Mucosa of descending colon (tissue), 3 donors: ENCODE data around the gene ZFP69. TPM values are rescaled to one million over a fixed set of nuclear protein-coding genes. Genes with fewer than 3 reads are reported as not detected.

Source experiments
- ATAC-seq: fragments of 200-7000 bp; cut with Tn5 transposase; one replicate; pipeline ENCODE4 v1.9.1; 2020; ENCODE audit warnings: mild to moderate bottlenecking, moderate library complexity
- DNase-seq, 3 donors: peaks; one replicate each; pipeline ENCODE4 v3.0.0-alpha.2; 2020
- H3K36me3 ChIP-seq: fragments of 200-600 bp; one replicate; pipeline ENCODE4 v1.8.0; 2021; ENCODE audit warnings: low read depth, mild to moderate bottlenecking
- H3K4me1 ChIP-seq: fragments of 200-600 bp; one replicate; pipeline ENCODE4 v1.8.0; 2021; ENCODE audit warnings: low read depth, mild to moderate bottlenecking
- H3K4me3 ChIP-seq: fragments of 200-600 bp; one replicate; pipeline ENCODE4 v1.8.0; 2021; ENCODE audit warnings: mild to moderate bottlenecking
- H3K9me3 ChIP-seq: fragments of 200-600 bp; one replicate; pipeline ENCODE4 v1.8.0; 2021; ENCODE audit warnings: mild to moderate bottlenecking
- intact Hi-C, 2 donors: fragments of 100-400 bp; cut with DNase I in 1 of 2; cut with micrococcal nuclease in 1 of 2; formaldehyde crosslinking; loops; one replicate each; pipeline versions ENCODE4 v1.11.0 to v1.11.1; 2022; cut with DNase I, micrococcal nuclease
- long read RNA-seq, 2 donors: library from polyadenylated mRNA; unstranded; transcript quantifications; one replicate each; pipeline ENCODE4 v2.0.0, GENCODE V29; 2019 to 2021
- total RNA-seq, 3 donors: library from RNA; stranded (reverse); fragmentation: NEBNext Ultra II Directional in 2 of 3; extraction: Animal tissue kit (Norgen Biotek cat#: 25700) in 2 of 3; gene quantifications; one replicate each; pipeline versions ENCODE4 v1.2.1 to v1.2.4, GENCODE V29; 2021 to 2023
- TF ChIP-seq, protein P1 (sequence below): fragments of 200-600 bp; IDR thresholded peaks from one replicate; pipeline ENCODE4 v1.8.0; 2022; ENCODE audit warnings: antibody characterized with exemption, mild to moderate bottlenecking
- donor health status: DM: no; HTN: no; CAD: no; lungs with moderate emphysema.
- donor health status: DM: no; HTN: no; CAD: no.
- donor health status: DM: no; HTN: yes; CAD: no.

ZFP69 gene
- 1 to 10 TPM; 2.7 to 4.6 (median 2.8) TPM for total RNA-seq
- long read RNA-seq, donor 1, partial matches to known transcripts = 1 of 10 reads
- long read RNA-seq, donor 1, other reads (novel, unspliced or antisense) = 6 of 10 reads
- long read RNA-seq, donor 2 = 0 reads

DNA sequence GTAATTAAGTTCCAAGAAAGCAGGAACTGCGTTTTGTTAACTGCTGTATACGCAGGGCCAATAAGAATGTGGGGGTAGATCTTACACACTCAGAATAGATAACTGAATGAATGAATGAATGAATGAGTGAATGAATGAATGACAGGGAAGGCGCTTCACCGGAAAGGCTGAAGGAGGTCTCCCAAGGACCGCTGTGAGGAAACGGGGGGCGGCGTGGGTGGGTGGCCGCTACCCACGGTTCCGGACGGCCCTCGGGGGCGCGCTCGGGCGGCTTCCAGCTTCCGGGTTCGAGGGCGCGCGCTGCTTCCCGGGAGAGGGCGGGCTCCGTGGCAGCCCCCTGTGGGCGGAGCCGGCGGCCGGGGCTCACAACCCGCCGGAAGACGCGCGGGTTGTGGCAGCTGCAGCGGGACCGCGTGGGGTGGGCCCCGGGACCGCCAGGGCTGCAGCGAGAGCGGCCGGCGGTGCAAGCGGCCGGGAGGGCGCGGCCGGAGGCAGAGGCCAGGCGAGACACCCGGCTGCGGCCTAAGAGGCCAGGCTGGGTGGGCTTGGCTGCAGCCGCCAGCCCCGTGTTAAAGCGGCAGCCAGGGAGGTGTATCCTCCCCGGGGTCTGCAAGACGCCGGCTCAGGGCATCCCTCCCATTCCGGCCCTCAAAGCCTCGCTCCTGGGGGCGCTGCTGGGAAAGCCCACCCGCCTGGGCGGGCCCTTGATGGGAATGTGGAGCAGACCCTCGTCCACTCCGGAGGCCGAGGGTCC, at the start of gene ZFP69:
TSS of gene ZFP69 (plus strand) at position 367 of the 754 bp plus-strand sequence. CDS start 2,072 bp downstream, outside the sequence.
- intact Hi-C loops = no loop called here
- Histone ChIP-seq H3K9me3 (peaks cover 15% of the 10 kb centered on the region), H3K4me1 (peaks cover 6% of the 10 kb centered on the region), H3K4me3 (peak within 1 kb of the TSS; percentile 80), H3K36me3 (no peaks in the 10 kb centered on the region)
- ATAC-seq (peak; percentile 97), DNase-seq (peak; percentile 81 to 87 (median 86))
- TF ChIP-seq, protein P1, sequence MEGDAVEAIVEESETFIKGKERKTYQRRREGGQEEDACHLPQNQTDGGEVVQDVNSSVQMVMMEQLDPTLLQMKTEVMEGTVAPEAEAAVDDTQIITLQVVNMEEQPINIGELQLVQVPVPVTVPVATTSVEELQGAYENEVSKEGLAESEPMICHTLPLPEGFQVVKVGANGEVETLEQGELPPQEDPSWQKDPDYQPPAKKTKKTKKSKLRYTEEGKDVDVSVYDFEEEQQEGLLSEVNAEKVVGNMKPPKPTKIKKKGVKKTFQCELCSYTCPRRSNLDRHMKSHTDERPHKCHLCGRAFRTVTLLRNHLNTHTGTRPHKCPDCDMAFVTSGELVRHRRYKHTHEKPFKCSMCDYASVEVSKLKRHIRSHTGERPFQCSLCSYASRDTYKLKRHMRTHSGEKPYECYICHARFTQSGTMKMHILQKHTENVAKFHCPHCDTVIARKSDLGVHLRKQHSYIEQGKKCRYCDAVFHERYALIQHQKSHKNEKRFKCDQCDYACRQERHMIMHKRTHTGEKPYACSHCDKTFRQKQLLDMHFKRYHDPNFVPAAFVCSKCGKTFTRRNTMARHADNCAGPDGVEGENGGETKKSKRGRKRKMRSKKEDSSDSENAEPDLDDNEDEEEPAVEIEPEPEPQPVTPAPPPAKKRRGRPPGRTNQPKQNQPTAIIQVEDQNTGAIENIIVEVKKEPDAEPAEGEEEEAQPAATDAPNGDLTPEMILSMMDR = no peak

DNA sequence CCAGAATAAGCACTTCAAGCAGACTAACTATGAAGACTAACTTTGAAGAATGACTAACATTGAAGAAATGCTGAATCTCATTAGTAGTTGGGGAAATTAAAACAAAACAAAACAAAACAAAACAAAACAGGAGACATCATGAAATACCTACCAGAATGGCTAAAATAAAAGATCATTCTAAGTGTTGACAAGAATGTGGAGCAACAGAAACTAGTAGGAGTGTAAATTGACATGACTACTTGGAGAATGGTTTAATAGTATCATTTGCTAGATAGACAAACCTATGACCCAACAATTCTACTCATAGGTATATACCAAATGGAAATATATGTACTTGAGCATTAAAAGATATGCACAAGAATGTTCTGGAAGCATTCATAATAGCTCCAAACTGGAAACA, 45.7 kb upstream of the ZFP69 start:
- no peaks in the 10 kb centered on the region for H3K4me1 ChIP-seq
- H3K36me3 ChIP-seq = no peaks in the 10 kb centered on the region
- DNase-seq (no peak), ATAC-seq (no peak)
- intact Hi-C loops = no loop called here
- TF ChIP-seq, protein P1 = no peak
- H3K9me3 ChIP-seq = no peaks in the 10 kb centered on the region
- no peak overlapping the region for H3K4me3 ChIP-seq

DNA sequence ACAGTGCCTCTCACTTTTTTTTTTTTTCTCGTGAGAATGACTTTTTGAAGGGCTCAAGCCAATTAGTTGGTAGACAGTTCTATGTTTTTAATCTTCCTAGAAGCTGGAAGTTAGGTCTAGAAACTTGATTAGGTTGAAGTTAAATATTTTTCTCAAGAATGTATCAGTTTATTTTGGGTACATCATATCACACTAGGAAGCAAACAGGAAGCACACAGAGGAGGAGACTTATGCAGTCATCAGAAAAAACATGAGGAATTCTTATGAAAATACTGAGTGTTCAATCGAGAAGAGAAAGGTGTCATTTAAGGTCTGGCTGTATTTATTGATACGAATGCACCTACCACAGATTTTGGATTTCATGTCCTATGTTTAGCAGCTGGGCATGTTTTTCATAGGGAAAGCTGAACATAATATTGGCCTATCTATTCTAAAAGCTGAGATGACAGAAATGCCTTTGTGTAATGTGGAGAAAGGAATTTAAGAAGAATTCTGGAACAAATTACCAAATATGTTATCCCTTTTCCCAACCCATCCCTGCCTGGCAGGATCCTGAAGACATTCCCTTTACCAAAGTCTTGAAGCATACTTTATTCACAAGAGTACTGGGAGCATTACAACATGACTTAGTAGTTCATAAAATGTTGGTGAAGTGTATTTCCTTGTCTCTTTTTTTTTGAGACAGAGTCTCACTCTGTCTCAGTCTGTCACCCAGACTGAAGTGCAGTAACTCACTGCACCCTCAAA, 44.3 kb upstream of the ZFP69 start:
- DNase-seq (no peak), ATAC-seq (no peak)
- TF ChIP-seq, protein P1 = no peak
- Histone ChIP-seq H3K36me3 (no peaks in the 10 kb centered on the region), H3K4me3 (no peak overlapping the region), H3K9me3 (no peaks in the 10 kb centered on the region), H3K4me1 (no peaks in the 10 kb centered on the region)
- intact Hi-C loops = no loop called here

DNA sequence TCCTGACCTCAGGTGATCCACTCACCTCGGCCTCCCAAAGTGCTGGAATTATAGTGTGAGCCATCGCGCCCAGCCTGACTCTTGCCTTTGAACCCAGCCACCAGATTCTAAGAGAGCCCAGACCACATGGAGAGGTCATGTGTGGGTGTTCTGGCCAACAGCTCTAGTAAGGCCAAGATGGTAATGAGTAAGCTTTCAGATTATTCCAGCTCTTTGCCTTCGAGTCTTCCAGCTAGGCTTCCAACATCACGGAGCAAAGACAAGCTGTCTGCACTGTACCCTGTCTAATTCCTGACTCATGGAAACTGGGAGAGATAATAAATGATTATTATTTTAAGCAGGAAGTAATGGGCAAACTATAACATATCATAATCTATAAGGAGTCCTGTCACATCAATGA, 41.6 kb upstream of the ZFP69 start:
- Histone ChIP-seq H3K4me3 (no peak overlapping the region), H3K9me3 (no peaks in the 10 kb centered on the region), H3K4me1 (no peaks in the 10 kb centered on the region), H3K36me3 (no peaks in the 10 kb centered on the region)
- ATAC-seq (no peak), DNase-seq (no peak)
- intact Hi-C loops = no loop called here
- TF ChIP-seq, protein P1 = no peak

DNA sequence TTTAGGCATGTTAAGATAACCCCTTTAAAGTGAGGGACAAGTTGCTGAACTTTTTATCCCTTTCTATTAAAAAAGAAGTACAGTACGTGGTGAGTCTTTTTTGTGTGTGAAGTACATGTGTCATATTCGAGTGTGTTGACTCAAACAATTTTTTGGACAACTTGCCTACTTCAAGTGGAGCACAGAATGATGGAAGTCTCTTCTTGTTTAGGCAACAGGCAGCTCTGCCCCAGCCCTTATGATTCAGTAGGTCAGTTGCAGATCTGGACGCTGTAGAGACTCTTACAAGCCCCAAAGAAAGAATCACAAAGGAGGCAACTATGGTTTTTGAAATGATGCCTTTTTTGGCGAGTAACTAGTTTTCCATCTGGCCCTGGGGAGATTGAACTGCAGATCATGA, 41.2 kb upstream of the ZFP69 start:
- TF ChIP-seq, protein P1 = no peak
- no peaks in the 10 kb centered on the region for H3K36me3 ChIP-seq
- intact Hi-C loops = no loop called here
- no peak for ATAC-seq
- no peak overlapping the region for H3K4me3 ChIP-seq
- H3K9me3 ChIP-seq = no peaks in the 10 kb centered on the region
- no peaks in the 10 kb centered on the region for H3K4me1 ChIP-seq
- no peak for DNase-seq
